Common myeloid progenitor, CD34-positive (primary cell): Measurements from ENCODE around the gene SYT13.
A peak's percentile ranks its signal among the peaks of the same experiment; 100 is the strongest.
"Not testable (repeated sequence)": the region's sequence is repeated elsewhere in the genome, so short reads cannot be mapped to it uniquely, and the experiment has no call there.

Experiments
- CTCF ChIA-PET: fragments of 350-600 bp; sonication (Branson Sonifier 250); formaldehyde crosslinking; loops from one replicate; lab custom pipeline; 2021; ENCODE audit warnings: antibody characterized with exemption; lab: Charles Lee
- POLR2A ChIA-PET: fragments of 350-600 bp; sonication (Branson Sonifier 250); formaldehyde crosslinking; loops from one replicate; lab custom pipeline; 2021; ENCODE audit warnings: antibody characterized with exemption; lab: Charles Lee
- DNase-seq, 3 donors: peaks; one replicate each; pipeline versions ENCODE4 v3.0.0 to v3.0.0-alpha.2; 2013
- H3K27ac ChIP-seq, 2 experiments: 1 replicate in 1 of 2; 2 replicates in 1 of 2; pipeline ENCODE4 v1.7.0; 2013; ENCODE audit warnings: inconsistent platforms in 2 of 2, low read length in 2 of 2, mild to moderate bottlenecking in 2 of 2, low read depth in 1 of 2, moderate library complexity in 1 of 2; ENCODE audit not compliant: severe bottlenecking in 2 of 2, insufficient read depth in 1 of 2, poor library complexity in 1 of 2
- H3K27me3 ChIP-seq, 5 experiments: replicated peaks in 2 of 5; 1 replicate in 3 of 5; 2 replicates in 2 of 5; pipeline versions ENCODE4 v1.6.1 to v1.7.0; 2013; ENCODE audit warnings: low read length in 4 of 5, mild to moderate bottlenecking in 2 of 5, moderate library complexity in 2 of 5, inconsistent platforms in 1 of 5; ENCODE audit not compliant: insufficient read depth in 5 of 5, control insufficient read depth in 4 of 5
- H3K36me3 ChIP-seq, 4 experiments: 1 replicate in 2 of 4; 2 replicates in 2 of 4; pipeline versions ENCODE4 v1.6.1 to v1.7.0; 2013; ENCODE audit warnings: low read length in 3 of 4, control low read depth in 1 of 4, mild to moderate bottlenecking in 1 of 4; ENCODE audit not compliant: control insufficient read depth in 4 of 4, insufficient read depth in 4 of 4
- H3K4me1 ChIP-seq, 4 experiments: 1 replicate in 3 of 4; 2 replicates in 1 of 4; pipeline versions ENCODE4 v1.6.1 to v1.7.1; 2013; ENCODE audit warnings: low read length in 3 of 4, mild to moderate bottlenecking in 3 of 4, control low read depth in 1 of 4, inconsistent platforms in 1 of 4, moderate library complexity in 1 of 4; ENCODE audit not compliant: control insufficient read depth in 4 of 4, insufficient read depth in 4 of 4; ENCODE audit errors: control extremely low read depth in 1 of 4
- H3K4me3 ChIP-seq, 7 experiments: 1 replicate in 4 of 7; 2 replicates in 3 of 7; pipeline versions ENCODE4 v1.5.1 to v1.7.0; 2013; ENCODE audit warnings: mild to moderate bottlenecking in 7 of 7, low read length in 6 of 7, moderate library complexity in 6 of 7, inconsistent platforms in 2 of 7, low read depth in 2 of 7, control low read depth in 1 of 7; ENCODE audit not compliant: insufficient read depth in 4 of 7, control insufficient read depth in 1 of 7; ENCODE audit errors: extremely low read depth in 1 of 7
- H3K9me3 ChIP-seq, 5 experiments: 1 replicate in 4 of 5; 2 replicates in 1 of 5; pipeline versions ENCODE4 v1.6.1 to v1.7.1; 2013; ENCODE audit warnings: low read length in 4 of 5, mild to moderate bottlenecking in 2 of 5, inconsistent platforms in 1 of 5, low read depth in 1 of 5, moderate library complexity in 1 of 5; ENCODE audit not compliant: control insufficient read depth in 4 of 5, insufficient read depth in 2 of 5; ENCODE audit errors: control extremely low read depth in 1 of 5
- WGBS: methylation state at CpG from one replicate; pipeline ENCODE4 v1.1.5; 2013; ENCODE audit not compliant: insufficient coverage; 5-methylcytosine and 5-hydroxymethylcytosine counted together

SYT13 gene

DNA sequence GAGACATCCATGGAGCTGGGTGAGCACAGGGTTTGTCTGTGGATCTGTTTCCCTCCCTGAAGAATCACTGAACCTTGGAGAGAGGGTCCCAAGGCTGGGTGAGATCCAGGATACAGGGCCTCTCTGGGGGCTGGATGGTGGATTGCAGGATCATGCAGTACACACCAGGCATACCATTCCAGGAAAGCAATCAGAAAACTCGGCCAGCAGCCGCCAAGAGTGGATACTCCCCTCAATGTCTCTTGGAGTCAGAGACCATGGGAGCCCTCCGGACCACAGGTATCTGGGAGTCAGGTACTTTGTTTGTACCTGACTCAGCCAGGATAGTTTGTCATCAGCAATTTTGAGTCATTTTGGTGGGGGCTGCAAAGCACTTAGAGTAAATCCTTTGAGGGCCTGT is 14.6 kb upstream of the SYT13 start:
- H3K27me3 ChIP-seq = no peaks in the 10 kb centered on the region
- H3K9me3 ChIP-seq = no peaks in the 10 kb centered on the region
- no peak overlapping the region for H3K27ac ChIP-seq
- POLR2A ChIA-PET = no interaction called here
- peaks cover 0 to 4% (median 0%) of the 10 kb centered on the region in 4 experiments for H3K4me1 ChIP-seq
- 100% methylated on average over 3 of the region's 3 CpGs for WGBS
- H3K4me3 ChIP-seq = no peak overlapping the region
- CTCF ChIA-PET = interaction anchor here (0.7 to 1.0 kb wide), 3 partner anchors 12 to 364 kb away, joined by 3 to 5 read pairs (median 3); no protein-coding TSS in a partner anchor
- no peak for DNase-seq
- no peaks in the 10 kb centered on the region for H3K36me3 ChIP-seq

DNA sequence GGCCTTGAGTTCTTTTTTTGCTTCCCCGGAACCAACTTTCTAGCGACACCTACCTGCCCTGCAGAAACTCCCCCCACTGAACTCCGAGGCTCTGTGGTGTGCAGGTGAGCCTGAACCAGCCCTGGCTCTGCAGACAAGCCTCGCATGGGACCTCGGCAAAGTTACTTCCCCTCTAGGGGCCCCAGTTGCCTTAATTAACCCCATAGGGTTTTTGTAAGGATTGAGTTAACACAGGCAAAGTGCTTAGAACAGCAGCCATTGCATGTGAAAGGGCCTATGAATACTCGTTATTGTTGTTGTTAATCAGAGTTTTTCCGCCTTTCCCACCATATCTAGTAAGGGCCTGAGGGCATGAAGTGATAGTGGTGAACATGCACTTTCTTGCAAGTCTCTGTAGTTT is 12.6 kb upstream of the SYT13 start:
- Histone ChIP-seq H3K36me3 (no peaks in the 10 kb centered on the region), H3K4me1 (peaks cover 0 to 4% (median 0%) of the 10 kb centered on the region in 4 experiments), H3K4me3 (no peak overlapping the region), H3K27me3 (no peaks in the 10 kb centered on the region), H3K9me3 (no peaks in the 10 kb centered on the region), H3K27ac (no peak overlapping the region)
- POLR2A ChIA-PET = no interaction called here
- CTCF ChIA-PET = interaction anchor here (0.8 kb wide), 1 partner anchor 11 kb away, joined by 3 read pairs; no protein-coding TSS in a partner anchor
- 51% methylated on average over 7 of the region's 7 CpGs for WGBS
- DNase-seq = no peak

DNA sequence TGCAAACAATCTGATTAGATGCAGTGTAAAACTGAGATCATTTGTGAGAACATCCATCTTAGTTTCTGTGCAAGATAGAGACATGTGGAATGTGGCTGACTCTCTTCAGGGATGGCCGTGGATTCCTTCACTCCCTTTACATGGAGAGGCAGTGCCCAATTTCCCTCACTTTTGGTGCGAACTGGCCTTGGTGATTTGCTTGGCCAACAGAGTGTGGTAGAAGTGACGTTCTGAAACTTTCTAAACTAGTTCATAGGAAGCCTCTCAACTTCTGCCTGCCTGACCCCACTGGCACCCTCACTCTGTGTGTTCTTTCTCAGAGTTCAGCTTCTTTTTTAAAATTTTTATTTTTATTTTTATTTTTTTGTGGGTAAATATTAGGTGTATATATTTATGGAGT is 9.9 kb upstream of the SYT13 start:
- Histone ChIP-seq H3K27me3 (peaks cover 0 to 7% (median 0%) of the 10 kb centered on the region in 5 experiments), H3K27ac (no peak overlapping the region), H3K36me3 (no peaks in the 10 kb centered on the region), H3K4me1 (peaks cover 0 to 4% (median 0%) of the 10 kb centered on the region in 4 experiments), H3K9me3 (no peaks in the 10 kb centered on the region), H3K4me3 (no peak overlapping the region)
- 77% methylated on average over 3 of the region's 3 CpGs for WGBS
- ChIA-PET CTCF (interaction anchor here (0.6 to 3.3 kb wide), 2 partner anchors 185 to 191 kb away, joined by 3 to 20 read pairs; no protein-coding TSS in a partner anchor), POLR2A (no interaction called here)
- no peak for DNase-seq

DNA sequence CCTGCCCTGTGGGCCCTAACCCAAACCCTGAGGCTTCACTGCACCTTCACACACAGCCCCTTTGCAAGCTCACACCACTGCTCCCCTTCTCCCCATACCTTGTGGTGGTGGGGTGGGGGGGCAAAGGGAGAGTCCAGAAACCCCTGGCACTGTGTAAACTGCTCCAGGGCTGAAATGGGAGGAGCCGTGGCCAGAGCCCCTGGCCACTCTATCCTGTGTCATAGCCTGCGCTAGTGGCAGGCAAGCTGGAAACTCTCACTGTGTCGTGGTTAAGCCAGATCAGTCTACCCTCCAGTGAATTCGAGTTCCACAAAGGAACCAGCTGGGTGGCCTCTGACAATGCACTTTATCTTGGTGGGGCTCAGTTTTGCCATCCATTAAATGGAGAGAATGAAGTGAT is 8.4 kb upstream of the SYT13 start:
- no peaks in the 10 kb centered on the region for H3K9me3 ChIP-seq
- H3K36me3 ChIP-seq = no peaks in the 10 kb centered on the region
- H3K27ac ChIP-seq = no peak overlapping the region
- 76% methylated on average over 4 of the region's 4 CpGs for WGBS
- ChIA-PET CTCF (interaction anchor here (0.9 to 3.3 kb wide), 9 partner anchors 8 to 364 kb away, joined by 3 to 20 read pairs (median 4); no protein-coding TSS in a partner anchor), POLR2A (no interaction called here)
- no peak for DNase-seq
- peaks cover 0 to 4% (median 0%) of the 10 kb centered on the region in 4 experiments for H3K4me1 ChIP-seq
- no peak overlapping the region for H3K4me3 ChIP-seq
- peaks cover 0 to 12% (median 9%) of the 10 kb centered on the region in 5 experiments for H3K27me3 ChIP-seq

DNA sequence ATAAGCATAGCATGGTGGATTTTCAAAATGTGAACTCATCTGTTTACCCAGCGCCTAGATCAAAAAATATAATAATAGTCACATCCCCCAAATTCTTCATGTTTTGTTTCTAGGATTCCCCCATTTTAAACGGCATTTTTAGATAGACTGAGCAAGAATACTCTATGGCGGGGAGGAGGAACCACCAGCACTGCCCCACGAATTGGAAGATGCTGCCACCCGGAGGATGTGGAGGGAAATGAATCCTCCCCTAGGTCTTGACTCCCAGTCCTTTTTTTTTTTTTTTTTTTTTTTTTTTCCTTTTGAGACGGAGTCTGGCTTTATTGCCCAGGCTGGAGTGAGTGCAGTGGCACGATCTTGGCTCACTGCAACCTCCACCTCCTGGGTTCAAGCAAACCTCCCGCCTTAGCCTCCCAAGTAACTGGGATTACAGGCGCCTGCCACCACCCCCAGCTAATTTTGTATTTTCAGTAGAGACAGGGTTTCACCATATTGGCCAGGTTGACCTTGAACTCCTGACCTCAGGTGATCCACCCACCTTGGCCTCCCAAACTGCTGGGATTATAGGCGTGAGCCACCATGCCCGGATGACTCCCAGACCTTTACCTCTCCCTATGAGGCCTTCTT is 7.5 kb upstream of the SYT13 start:
- CTCF ChIA-PET = interaction anchor here (1.0 to 3.3 kb wide), 5 partner anchors 10 to 363 kb away, joined by 3 to 20 read pairs (median 4); no protein-coding TSS in a partner anchor
- H3K27ac ChIP-seq, H3K9me3 ChIP-seq, H3K36me3 ChIP-seq, H3K4me3 ChIP-seq, POLR2A ChIA-PET, H3K4me1 ChIP-seq: not testable (repeated sequence)
- 51% methylated on average over 5 of the region's 11 CpGs for WGBS
- H3K27me3 ChIP-seq = peaks cover 0 to 18% (median 13%) of the 10 kb centered on the region in 5 experiments
- DNase-seq = peak; percentile 79 to 89 (median 87)

DNA sequence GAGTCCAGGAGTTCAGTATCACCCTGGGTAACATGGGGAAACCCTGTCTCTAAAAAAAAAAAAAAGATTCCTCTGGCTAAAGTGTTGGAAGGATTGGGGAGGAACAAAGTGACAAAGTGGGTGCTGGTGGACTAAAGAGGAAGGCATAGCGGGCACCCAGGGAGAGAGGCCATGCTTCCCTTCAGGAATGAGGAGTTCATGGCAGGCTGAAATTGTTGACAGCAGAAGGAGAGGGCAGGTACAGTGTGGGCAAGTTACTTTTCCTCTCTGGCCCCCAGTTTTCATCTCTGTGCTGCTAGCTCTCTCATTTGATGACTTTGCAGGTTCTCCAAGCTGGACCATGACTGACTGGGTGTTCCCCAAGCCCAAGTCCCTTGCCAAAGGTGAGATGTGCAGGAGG is 4.4 kb upstream of the SYT13 start:
- H3K27me3 ChIP-seq = peaks cover 9 to 49% (median 21%) of the 10 kb centered on the region in 5 experiments
- H3K4me1 ChIP-seq = peaks cover 0 to 8% (median 3%) of the 10 kb centered on the region in 4 experiments
- H3K4me3 ChIP-seq = no peak overlapping the region
- no peaks in the 10 kb centered on the region for H3K36me3 ChIP-seq
- no peak overlapping the region for H3K27ac ChIP-seq
- POLR2A ChIA-PET = interaction anchor here (0.6 kb wide), 1 partner anchor 364 kb away, joined by 8 read pairs; no protein-coding TSS in a partner anchor
- no peak for DNase-seq
- 88% methylated on average over 1 of the region's 1 CpG for WGBS
- H3K9me3 ChIP-seq = peaks cover 0 to 10% (median 2%) of the 10 kb centered on the region in 5 experiments
- CTCF ChIA-PET = interaction anchor here (0.7 to 2.6 kb wide), 4 partner anchors 52 to 181 kb away, joined by 3 to 25 read pairs (median 3); no protein-coding TSS in a partner anchor

DNA sequence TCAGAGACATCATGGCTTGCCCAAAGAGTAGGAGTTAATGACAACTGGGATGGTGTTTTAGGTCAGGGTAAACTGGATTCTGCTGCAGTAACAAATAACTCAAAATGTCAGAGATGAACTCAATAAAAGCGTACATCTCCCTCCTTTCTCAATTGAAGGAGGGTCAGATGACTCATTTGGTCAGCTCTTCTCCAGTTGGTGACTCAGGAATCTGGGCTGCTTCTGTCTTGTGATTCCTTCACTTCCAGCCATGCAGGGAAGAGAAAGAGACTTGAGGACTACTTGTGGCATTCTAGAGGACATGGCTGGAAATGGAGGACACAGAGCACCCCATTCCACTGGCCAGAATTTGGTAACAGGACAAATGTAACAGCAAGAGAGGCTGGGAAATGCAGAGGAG is 3.2 kb upstream of the SYT13 start:
- Histone ChIP-seq H3K27me3 (peaks cover 9 to 61% (median 31%) of the 10 kb centered on the region in 5 experiments), H3K4me3 (no peak overlapping the region), H3K27ac (no peak overlapping the region), H3K36me3 (no peaks in the 10 kb centered on the region), H3K4me1 (peaks cover 0 to 12% (median 3%) of the 10 kb centered on the region in 4 experiments), H3K9me3 (peaks cover 0 to 10% (median 2%) of the 10 kb centered on the region in 5 experiments)
- ChIA-PET CTCF (interaction anchor here (0.6 to 3.0 kb wide), 4 partner anchors 23 to 180 kb away, joined by 3 to 24 read pairs (median 3); no protein-coding TSS in a partner anchor), POLR2A (no interaction called here)
- WGBS = 100% methylated on average over 1 of the region's 1 CpG
- no peak for DNase-seq
